GM18867 (cell line): Measurements from ENCODE around the gene TDRD6.

Source experiments
- ATAC-seq: cut with Tn5 transposase; IDR thresholded peaks from one replicate; pipeline ENCODE4 v1.9.1; 2021; ENCODE audit warnings: mild to moderate bottlenecking, moderate library complexity; ENCODE audit not compliant: unreplicated experiment

Gene TDRD6

GRCh38 chr6:46688117-46688965 is 656 bp downstream of the TDRD6 start:
- no peak for ATAC-seq

DNA sequence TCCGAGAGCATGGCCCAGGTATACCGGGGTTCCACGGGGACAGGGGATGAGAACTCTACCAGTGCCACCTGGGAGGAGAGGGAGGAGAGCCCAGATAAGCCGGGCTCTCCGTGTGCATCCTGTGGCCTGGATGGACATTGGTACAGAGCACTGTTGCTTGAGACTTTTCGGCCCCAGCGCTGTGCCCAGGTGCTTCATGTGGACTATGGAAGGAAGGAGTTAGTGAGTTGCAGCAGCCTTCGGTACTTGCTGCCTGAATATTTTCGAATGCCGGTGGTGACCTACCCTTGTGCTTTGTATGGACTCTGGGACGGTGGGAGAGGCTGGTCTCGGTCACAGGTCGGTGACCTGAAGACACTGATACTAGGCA is 1.3 kb downstream of the TDRD6 start:
- no peak for ATAC-seq

GRCh38 chr6:46689657-46690056 is 2.0 kb downstream of the TDRD6 start:
- no peak for ATAC-seq

- no peak for ATAC-seq
These were observed 2.6 kb downstream of the TDRD6 start for GRCh38 chr6:46690141-46690755.

DNA sequence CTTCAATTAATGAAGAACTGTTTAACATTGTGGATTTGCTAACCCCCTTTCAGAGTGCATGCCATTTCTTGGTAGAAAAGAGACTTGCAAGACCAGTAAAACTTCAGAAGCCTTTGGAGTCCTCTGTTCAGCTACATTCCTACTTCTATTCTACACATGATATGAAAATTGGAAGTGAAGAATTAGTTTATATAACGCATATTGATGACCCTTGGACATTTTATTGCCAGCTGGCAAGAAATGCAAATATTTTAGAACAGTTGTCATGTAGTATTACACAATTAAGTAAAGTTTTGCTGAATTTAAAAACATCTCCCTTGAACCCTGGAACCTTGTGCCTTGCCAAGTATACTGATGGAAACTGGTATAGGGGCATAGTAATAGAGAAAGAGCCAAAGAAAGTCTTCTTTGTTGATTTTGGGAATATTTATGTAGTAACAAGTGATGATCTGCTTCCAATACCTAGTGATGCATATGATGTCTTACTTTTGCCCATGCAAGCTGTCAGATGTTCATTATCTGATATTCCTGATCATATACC is 3.3 kb downstream of the TDRD6 start:
- ATAC-seq: no peak

DNA sequence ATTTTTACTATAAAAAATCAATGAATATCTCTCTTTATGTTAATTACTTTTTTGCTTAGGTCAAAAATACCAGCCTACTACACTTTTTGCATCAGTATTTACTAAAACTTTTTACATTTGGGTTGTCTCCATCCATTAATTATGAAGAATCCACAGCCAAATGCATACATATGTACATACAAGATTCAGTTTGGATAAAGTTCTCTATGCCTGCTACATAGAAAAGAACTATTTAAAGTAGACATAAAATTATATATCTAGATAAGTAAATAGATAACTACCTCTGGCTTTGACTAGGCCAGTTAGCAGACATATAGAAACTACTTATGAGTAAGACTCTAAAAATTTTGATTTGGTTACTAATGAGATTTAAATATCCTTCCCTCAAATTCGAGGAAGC is 12.3 kb downstream of the TDRD6 start:
- ATAC-seq: no peak

- ATAC-seq: no peak
These were observed 16.9 kb downstream of the TDRD6 start for GRCh38 chr6:46704562-46704961.

DNA sequence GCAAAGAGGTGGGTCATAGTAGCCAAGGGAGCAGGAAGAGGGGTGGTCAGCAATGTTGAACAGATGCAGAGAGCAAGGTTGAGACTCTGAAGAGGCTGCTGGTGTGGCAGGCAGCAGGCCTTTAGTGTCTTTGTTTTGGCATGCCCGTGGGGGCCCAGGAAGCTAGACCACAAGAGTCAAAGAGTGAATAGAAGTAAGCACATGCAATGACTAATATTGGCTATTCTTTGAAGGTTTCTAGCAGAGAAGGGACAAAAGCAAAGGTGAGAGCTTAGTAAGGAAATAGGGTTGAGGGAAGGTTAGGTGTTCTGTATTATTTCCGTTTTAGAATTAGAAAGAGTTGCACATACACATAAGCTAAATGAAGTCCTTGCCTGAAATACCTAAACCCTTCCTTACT is 18.8 kb downstream of the TDRD6 start:
- peak; percentile 66 for ATAC-seq

DNA sequence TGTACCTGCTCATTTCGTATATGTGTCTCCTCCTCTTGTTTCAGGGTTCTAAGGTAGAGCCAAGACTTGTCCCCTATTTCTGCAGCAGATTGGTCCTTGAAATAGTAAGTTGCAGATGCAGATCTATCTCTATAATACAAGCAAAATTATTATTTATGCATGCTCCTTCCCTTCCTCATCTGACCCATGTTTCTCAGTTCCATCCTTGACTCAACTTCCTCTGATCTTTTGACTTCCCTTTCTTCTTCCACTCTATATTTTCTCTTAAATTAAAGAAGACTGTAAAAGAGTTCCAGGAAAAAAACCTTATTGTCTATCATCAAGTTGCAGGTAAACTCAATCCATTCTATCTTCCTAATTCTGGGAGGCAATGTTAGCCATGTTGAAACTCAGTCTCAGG is 23.8 kb downstream of the TDRD6 start:
- ATAC-seq: no peak

- no peak for ATAC-seq
These were observed 27.5 kb downstream of the TDRD6 start for GRCh38 chr6:46715141-46715540.

DNA sequence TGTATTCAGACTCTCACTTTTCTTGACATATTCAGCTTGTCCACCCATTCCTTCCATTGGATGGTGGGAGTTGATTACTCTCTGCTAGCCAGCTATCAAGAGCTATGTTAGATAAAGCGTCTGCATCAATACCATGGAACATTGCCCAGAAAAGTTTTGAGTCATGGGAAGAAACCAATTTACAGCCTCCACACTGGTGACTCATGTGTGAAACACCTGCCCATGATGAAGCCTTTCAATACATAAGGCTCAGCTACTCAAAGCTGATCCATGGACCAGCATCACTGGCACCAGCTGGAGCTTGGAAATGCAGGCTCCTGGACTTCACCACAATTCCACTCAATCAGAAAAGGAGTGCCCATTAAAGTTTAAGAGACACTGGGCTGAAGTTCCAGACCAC is 31.4 kb downstream of the TDRD6 start:
- ATAC-seq: no peak

DNA sequence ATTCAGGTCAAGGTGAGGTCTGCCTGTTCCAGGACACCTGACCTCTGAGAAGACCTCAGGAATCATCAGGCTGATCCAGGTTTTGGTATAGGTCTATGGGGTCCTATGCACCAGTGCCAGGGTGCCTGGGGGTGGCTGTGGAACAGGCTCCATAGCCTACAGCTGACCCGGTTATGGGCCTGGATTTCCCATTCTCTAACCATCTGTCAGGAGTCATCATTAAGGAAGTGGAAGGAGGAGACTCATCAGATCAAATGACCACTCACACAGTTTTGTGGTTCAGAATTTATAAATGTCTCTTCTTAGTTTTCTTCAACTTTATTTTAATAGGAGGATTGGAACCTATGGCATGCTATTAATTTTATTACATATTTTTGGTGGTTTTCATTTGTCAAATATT is 32.7 kb downstream of the TDRD6 start:
- ATAC-seq: no peak

DNA sequence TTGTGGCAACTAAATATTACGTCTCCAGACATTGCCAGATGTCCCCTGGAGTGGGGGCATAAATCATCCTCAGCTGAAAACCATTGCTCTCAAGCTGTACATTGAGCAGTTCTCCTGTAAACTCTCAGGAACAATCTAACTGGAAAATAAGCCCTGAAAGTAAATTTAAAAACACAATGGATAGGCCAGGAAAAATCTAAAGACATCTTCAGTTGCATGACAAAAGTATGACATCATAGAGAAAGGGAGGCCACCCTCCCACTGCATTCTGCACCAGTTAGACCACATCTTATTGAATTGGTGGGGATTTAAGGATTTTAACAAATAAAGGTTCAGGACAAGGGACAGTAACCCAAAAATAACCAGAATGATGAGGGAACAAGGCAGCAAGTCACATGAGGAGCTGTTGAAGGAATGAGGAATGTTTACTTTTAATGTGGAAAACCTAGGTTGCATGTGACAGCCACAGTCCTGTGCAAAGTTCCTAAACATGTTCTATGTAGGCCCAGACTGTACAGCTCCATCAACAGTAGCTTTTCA is 42.2 kb downstream of the TDRD6 start:
- no peak for ATAC-seq

GRCh38 chr6:46730921-46731461 is 43.3 kb downstream of the TDRD6 start:
- ATAC-seq: no peak

GRCh38 chr6:46733341-46733801 is 45.7 kb downstream of the TDRD6 start:
- ATAC-seq: no peak

- ATAC-seq: no peak
These were observed 47.4 kb downstream of the TDRD6 start, which contains the start of gene PLA2G7 for GRCh38 chr6:46734867-46735719. Gene PLA2G7, minus strand, starts transcription at chr6:46735375. Its CDS starts 12,484 bp downstream, at chr6:46722891.

DNA sequence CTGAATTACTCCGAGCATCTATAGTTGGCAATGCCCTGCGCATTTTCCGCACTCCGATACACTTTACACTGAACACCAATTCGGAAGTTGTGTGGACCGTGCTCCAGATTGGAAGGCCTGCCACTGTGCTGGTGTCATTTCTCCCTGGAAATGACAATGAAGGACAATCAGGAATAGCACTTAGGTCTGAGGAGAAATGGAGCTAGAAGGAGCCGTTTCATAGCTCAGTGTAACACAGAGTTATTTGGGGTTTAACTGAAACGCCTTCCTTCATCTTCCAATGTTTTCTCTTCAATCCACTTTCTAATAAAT is 48.0 kb downstream of the TDRD6 start:
- no peak for ATAC-seq

GRCh38 chr6:46736906-46737305 is 49.2 kb downstream of the TDRD6 start:
- no peak for ATAC-seq

DNA sequence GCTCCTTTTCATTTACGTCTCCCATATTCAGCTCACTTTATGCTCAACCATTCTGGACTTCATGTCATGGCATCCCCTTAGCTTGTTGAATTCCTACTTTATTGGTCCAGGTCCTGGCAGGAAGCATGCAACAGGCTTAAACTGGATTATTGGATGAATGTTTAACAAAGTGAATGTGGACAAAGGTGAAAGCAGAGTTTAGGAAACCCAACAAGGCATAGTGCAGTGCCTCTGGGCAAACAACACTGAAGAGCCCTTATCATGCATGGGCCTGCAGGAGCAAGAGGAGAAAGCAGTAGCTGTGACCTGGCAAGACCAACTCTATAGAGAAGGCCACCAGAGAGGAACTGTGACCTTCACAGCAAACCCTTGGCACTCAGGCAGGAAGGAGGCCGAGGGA is 53.8 kb downstream of the TDRD6 start:
- no peak for ATAC-seq

DNA sequence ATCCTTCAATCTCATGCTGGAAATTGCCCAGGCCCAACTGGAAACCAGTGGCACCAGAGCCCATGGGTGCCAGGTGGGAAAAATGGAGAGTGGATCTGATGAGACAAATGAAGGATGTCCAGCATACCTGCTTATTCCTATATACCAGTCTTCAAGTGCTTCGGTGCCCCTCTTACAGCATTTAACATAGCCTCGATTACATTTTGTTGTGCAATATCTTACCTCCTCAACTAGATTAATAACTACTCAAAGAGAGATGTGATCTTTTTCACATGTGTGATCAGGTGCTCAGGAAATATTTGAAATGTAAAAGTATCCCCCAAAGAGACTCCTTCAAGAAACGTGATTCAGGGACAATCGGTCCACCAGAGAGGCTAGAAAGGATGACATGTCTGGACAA is 54.2 kb downstream of the TDRD6 start:
- ATAC-seq: no peak
